Muscle layer of colon (tissue), 2 donors: Measurements from ENCODE around the gene ROBO2.

Experiments
- H3K27ac ChIP-seq: one replicate; pipeline ENCODE4 v1.7.0; 2013; ENCODE audit warnings: low read depth, mild to moderate bottlenecking, low read length, moderate library complexity
- H3K27me3 ChIP-seq, 2 donors: one replicate each; pipeline ENCODE4 v1.7.0; 2013; ENCODE audit warnings: low read length in 2 of 2, mild to moderate bottlenecking in 2 of 2; ENCODE audit not compliant: insufficient read depth in 2 of 2, control insufficient read depth in 1 of 2
- H3K36me3 ChIP-seq: one replicate; pipeline ENCODE4 v1.7.0; 2013; ENCODE audit warnings: mild to moderate bottlenecking, low read length; ENCODE audit not compliant: insufficient read depth
- H3K4me1 ChIP-seq: one replicate; pipeline ENCODE4 v1.7.0; 2013; ENCODE audit warnings: mild to moderate bottlenecking, low read length; ENCODE audit not compliant: insufficient read depth
- H3K4me3 ChIP-seq, 2 donors: one replicate each; pipeline ENCODE4 v1.7.0; 2013; ENCODE audit warnings: low read length in 2 of 2, low read depth in 1 of 2, mild to moderate bottlenecking in 1 of 2, moderate library complexity in 1 of 2
- H3K9ac ChIP-seq: one replicate; pipeline ENCODE4 v1.7.0; 2013; ENCODE audit warnings: low read length
- H3K9me3 ChIP-seq: one replicate; pipeline ENCODE4 v1.7.0; 2013; ENCODE audit warnings: mild to moderate bottlenecking, low read length
- donor health status: abdominal sarcoma.
- donor health status: Adenocarcinoma of cecum.

The ROBO2 gene

DNA sequence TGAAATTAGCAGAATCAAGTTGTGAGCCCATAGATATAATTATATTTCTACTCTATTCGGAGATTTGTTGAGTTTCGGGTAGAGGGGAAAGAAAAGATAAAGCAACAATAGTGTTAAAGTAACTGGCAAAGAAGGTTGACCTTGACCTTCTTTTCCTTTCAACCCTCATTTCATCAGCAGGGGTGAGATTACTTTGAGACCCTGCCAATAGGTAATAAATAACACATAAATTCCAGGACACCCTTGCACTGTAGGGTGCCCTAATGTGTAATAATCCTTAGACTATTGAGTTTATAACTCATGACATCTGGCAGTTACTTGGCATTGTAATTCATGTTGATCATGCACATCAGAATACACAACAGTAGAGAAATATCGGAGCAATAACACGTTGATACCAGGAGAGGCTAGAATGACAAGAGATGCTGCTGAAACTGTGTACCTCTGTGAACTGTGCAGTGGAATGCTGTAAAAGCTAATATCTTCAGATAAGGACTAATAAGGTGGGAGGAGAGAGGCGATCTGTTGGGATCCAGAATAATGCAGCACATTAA is 426.7 kb downstream of the ROBO2 start:
- H3K27me3 ChIP-seq = no peaks in the 10 kb centered on the region

DNA sequence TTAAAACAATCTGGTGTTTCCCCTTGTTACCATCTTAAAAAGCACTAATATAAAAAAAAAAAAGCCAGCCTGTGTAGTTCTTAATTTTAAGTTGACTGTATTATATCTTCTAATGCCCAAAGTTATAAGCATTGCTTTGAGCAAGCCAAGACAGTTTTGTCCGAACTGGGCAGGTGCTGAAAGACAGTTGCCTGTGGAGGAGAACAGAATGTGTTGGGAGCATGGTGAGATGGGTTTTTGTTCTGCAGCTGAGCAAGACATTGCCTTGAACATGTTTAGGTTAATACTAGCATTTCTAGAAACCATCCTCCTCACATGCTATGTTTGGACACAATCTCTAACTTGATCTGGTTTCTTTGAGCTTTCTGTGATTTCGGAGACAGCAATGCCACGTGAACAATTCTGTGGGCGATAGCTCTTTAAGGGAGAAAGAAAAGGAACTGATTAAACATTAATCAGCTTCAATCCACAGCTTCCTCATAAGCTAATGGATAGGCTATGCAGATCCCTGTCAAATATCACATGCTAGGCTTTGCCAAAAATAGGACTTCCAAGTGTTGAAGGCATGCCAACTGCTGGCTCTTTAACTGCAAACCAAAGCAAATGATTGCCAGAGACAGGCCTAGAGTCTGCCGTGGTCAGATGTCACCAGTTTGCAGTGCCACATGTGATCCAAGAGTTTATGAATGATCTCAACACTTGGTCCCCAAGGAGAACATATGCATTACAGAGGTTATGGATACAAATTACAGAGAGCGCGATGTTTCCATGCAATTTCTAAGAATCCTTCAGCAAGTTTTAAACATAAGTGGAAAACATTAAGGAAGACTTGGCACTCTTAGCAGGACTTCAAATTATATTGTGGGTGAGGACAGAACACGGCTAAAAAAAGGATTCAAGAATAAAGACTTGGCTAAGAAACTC is 428.1 kb downstream of the ROBO2 start:
- H3K9me3 ChIP-seq = no peaks in the 10 kb centered on the region
- no peak overlapping the region for H3K27ac ChIP-seq
- H3K4me3 ChIP-seq = no peak overlapping the region
- H3K4me1 ChIP-seq = peaks cover 10% of the 10 kb centered on the region
- H3K27me3 ChIP-seq = no peaks in the 10 kb centered on the region
- no peak overlapping the region for H3K9ac ChIP-seq
- no peaks in the 10 kb centered on the region for H3K36me3 ChIP-seq

More for the DNA sequence above, 426.7 kb downstream of the ROBO2 start:
- H3K9me3 ChIP-seq = no peaks in the 10 kb centered on the region
- H3K36me3 ChIP-seq = no peaks in the 10 kb centered on the region
- peaks cover 10% of the 10 kb centered on the region for H3K4me1 ChIP-seq
- no peak overlapping the region for H3K9ac ChIP-seq
- no peak overlapping the region for H3K27ac ChIP-seq
- H3K4me3 ChIP-seq = no peak overlapping the region

DNA sequence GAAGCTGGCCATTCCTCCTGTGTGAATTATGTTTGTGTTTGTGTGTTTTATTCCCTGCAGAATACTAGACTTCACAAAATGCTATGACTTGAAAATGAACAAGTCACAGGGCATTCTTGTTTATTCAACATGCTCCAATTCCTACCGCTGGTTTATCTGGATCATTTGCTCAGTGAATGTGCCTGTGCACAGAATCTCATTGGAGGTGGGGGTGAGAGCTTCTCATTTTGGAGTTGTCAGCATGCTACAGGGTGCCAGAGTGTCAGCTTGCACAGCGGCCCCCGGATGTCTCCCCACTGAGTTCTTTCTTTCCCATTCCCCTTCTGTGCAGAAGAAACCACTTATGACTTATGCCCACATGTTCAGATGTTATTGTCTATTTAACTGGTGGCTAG is 428.7 kb downstream of the ROBO2 start:
- no peaks in the 10 kb centered on the region for H3K36me3 ChIP-seq
- no peak overlapping the region for H3K9ac ChIP-seq
- peaks cover 10% of the 10 kb centered on the region for H3K4me1 ChIP-seq
- H3K27ac ChIP-seq = no peak overlapping the region
- H3K4me3 ChIP-seq = no peak overlapping the region
- no peaks in the 10 kb centered on the region for H3K27me3 ChIP-seq
- H3K9me3 ChIP-seq = no peaks in the 10 kb centered on the region

DNA sequence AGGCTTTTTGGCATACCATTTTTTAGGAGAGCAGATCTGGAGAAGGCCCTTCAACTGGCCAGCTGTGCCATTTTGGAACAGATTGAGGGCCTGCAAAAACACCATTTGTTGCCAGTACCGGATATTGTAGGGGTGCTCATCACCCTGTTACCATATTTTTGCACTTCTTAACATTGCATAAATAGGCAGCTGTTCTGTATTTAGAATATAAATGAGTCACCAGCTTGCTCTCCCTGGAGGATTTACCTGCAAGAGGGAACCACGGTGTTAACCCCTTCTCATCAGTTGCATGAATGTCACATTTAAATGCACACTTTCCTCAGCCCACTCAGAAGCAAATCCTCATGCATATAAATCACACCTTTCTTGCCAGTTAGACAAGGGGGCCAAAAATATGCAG is 435.6 kb downstream of the ROBO2 start:
- H3K27ac ChIP-seq = no peak overlapping the region
- H3K4me3 ChIP-seq = no peak overlapping the region
- no peak overlapping the region for H3K9ac ChIP-seq
- no peaks in the 10 kb centered on the region for H3K4me1 ChIP-seq
- no peaks in the 10 kb centered on the region for H3K9me3 ChIP-seq
- no peaks in the 10 kb centered on the region for H3K36me3 ChIP-seq
- no peaks in the 10 kb centered on the region for H3K27me3 ChIP-seq

DNA sequence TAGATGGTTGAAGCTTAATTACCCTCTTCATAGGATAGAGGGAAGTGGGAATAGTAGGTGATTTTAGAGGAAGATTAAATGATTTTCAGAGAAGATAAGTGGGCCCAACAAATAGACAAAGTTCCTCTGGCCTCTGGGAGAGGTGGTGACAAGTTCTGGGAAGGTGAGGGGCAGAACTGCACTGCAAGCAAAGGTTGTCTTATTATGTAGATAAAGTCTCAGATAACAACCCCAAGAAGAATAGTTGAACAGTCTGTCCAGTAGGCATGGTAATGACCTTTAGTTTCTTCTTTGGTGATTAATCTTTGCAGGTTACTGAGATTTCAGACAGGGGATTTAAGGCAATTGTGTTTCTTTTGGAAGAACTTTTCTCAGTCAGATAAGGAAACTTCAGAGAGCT is 439.1 kb downstream of the ROBO2 start:
- no peak overlapping the region for H3K27ac ChIP-seq
- no peaks in the 10 kb centered on the region for H3K4me1 ChIP-seq
- H3K9me3 ChIP-seq = no peaks in the 10 kb centered on the region
- H3K9ac ChIP-seq = no peak overlapping the region
- no peaks in the 10 kb centered on the region for H3K27me3 ChIP-seq
- H3K4me3 ChIP-seq = no peak overlapping the region
- H3K36me3 ChIP-seq = no peaks in the 10 kb centered on the region

DNA sequence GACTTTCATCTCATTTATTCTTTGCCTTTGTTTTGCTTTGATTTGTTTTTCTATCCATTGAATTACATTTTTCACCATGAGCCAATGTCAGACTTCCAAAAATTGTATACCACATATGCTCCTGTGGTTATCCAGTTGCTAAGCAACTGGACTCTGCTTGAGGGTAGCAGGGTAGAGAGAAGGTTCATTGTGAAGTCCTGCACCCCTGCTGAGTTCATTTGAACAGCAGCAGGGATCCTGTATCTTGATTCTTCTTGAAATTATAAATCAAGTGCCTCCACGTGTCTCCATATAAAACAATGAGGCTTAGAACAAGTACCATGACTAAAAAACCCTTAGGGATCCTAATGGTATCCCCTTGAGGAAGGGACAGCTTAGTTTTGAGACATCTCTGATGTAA is 449.3 kb downstream of the ROBO2 start:
- no peaks in the 10 kb centered on the region for H3K9me3 ChIP-seq
- no peak overlapping the region for H3K9ac ChIP-seq
- no peak overlapping the region for H3K4me3 ChIP-seq
- no peaks in the 10 kb centered on the region for H3K36me3 ChIP-seq
- H3K27me3 ChIP-seq = no peaks in the 10 kb centered on the region
- no peak overlapping the region for H3K27ac ChIP-seq
- H3K4me1 ChIP-seq = no peaks in the 10 kb centered on the region

DNA sequence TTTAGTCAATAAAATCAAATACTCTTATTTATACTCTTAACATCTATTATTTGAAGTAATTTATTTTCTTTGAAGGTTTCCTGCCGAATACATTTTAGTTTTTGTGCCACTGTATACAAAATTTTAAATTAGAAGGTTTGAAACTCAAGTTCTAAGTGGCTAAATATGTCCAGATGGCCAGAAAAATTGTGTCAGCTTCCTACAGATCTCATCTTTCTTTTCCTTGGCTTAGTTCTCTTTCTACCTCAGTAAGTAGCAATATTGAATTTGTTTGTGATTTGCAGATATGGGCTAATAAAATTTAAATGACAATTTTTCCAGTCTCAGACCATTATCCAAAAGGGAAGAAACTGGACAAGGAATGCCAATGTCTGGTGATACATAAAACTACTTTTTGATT is 452.1 kb downstream of the ROBO2 start:
- H3K4me1 ChIP-seq = peaks cover 8% of the 10 kb centered on the region
- no peaks in the 10 kb centered on the region for H3K36me3 ChIP-seq
- H3K9me3 ChIP-seq = no peaks in the 10 kb centered on the region
- H3K27ac ChIP-seq = no peak overlapping the region
- H3K9ac ChIP-seq = no peak overlapping the region
- H3K4me3 ChIP-seq = no peak overlapping the region
- H3K27me3 ChIP-seq = no peaks in the 10 kb centered on the region

DNA sequence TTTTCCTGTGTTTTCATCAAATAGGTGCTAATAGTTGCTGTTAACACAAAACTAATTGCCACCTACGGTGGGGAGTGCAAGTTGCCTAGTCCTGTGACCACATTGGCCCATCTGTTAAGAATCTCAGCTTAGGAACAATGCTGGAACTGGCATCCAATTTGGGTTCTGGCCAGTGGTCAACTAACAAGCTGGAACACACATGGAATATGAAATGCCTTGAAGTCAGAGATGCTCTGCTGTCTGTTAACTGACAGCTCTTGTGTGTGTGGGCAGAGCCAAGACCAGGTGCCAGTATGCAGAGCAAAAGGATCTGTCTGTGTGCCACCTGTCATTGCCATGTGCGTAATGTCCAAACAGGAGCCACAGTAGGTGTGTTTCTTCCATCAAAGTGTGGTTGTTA is 460.8 kb downstream of the ROBO2 start:
- no peak overlapping the region for H3K9ac ChIP-seq
- no peaks in the 10 kb centered on the region for H3K36me3 ChIP-seq
- H3K9me3 ChIP-seq = no peaks in the 10 kb centered on the region
- peaks cover 8% of the 10 kb centered on the region for H3K4me1 ChIP-seq
- no peaks in the 10 kb centered on the region for H3K27me3 ChIP-seq
- H3K4me3 ChIP-seq = no peak overlapping the region
- H3K27ac ChIP-seq = no peak overlapping the region

DNA sequence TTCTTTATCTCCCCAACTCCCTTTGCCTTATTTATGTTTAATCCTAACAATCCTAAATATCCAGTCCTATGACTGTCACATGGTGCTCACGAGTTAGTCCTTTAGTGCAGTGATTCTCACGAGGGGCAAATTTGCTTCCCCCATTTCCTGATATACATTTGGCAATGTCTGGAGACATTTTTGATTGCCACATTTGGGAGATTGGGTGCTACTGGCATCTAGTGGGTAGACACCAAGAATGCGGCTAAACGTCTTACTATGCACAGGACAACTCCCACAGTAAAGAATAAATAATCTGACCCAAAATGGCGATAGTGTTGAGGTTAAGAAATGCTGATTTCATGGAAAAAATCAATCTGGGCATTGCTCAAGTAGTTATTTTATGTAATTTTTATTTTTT is 466.5 kb downstream of the ROBO2 start:
- no peak overlapping the region for H3K9ac ChIP-seq
- H3K27ac ChIP-seq = no peak overlapping the region
- no peaks in the 10 kb centered on the region for H3K27me3 ChIP-seq

DNA sequence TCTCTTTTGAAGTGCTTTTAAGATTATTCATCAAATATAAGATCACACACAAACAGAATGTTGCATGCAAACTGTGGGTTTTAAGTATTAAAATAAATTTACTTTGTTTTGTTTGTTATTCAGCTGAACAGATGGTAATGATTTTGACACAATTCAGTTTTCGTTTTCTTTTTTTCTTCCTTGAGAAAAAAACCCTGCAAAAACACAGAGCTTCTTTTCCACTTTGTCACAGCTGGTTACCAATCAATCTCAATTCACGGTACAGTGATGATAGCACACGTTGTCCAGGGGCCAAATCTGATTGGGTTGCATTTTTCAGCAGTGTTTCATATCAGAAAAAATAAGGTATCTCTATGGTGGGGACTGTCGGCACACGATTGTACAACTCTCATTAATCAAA is 473.6 kb downstream of the ROBO2 start:
- Histone ChIP-seq H3K27ac (no peak overlapping the region), H3K9me3 (no peaks in the 10 kb centered on the region), H3K9ac (no peak overlapping the region), H3K4me1 (no peaks in the 10 kb centered on the region), H3K36me3 (no peaks in the 10 kb centered on the region), H3K4me3 (no peak overlapping the region), H3K27me3 (no peaks in the 10 kb centered on the region)

More for the DNA sequence above, 466.5 kb downstream of the ROBO2 start:
- no peaks in the 10 kb centered on the region for H3K4me1 ChIP-seq
- no peaks in the 10 kb centered on the region for H3K36me3 ChIP-seq
- H3K4me3 ChIP-seq = no peak overlapping the region
- H3K9me3 ChIP-seq = no peaks in the 10 kb centered on the region

DNA sequence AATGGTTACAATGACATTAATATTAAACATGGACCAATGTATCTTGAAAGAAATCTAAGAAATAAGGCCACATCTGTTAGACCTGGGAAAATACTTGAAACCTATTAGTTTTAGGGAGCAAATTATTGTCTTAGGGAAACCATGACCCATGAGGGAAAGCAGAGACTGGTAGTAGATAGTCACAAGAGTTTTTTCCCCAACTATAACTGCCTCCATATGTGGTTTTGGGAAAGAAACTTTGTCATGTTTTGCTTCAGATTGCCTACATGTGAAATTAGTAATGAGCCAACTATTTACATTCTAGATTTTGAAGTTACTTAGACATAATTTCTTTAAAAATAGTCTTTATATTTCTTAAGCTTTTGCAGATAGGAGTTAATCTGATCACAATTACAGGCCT is 474.9 kb downstream of the ROBO2 start:
- H3K4me3 ChIP-seq = no peak overlapping the region
- no peak overlapping the region for H3K9ac ChIP-seq

DNA sequence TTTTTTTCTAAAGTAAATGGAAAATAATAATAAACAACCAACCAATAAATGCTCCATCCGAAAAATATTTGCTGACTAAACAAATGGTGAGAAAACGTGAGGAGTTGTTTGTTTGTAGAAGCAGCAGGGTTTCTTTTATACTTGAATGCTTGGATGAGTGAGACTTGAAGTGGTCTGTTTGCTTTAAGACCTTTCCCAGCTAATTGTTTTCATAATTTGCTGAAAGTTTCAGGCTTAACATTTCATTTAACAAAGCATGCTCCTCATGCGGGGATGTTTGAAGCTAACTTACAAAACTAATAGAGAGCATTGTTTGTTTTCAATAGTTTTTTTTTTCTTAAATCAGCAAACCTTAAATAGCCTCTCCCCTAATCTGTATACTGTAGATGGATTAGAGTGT is 484.6 kb downstream of the ROBO2 start:
- Histone ChIP-seq H3K4me3 (no peak overlapping the region), H3K9ac (no peak overlapping the region), H3K9me3 (no peaks in the 10 kb centered on the region), H3K27ac (no peak overlapping the region), H3K36me3 (no peaks in the 10 kb centered on the region), H3K27me3 (no peaks in the 10 kb centered on the region), H3K4me1 (no peaks in the 10 kb centered on the region)

More for the DNA sequence above, 474.9 kb downstream of the ROBO2 start:
- Histone ChIP-seq H3K27me3 (no peaks in the 10 kb centered on the region), H3K9me3 (no peaks in the 10 kb centered on the region), H3K36me3 (no peaks in the 10 kb centered on the region), H3K27ac (no peak overlapping the region), H3K4me1 (no peaks in the 10 kb centered on the region)
